ENCODE results near the gene DNAH9. TPM values are rescaled to one million over a fixed set of nuclear protein-coding genes. Genes with fewer than 3 reads are reported as not detected.

DNAH9 gene
- polyA plus RNA-seq, 1 donor (not counting 4 experiments of a cell fraction or from before 2014, with no cell fraction given), result 0.42 TPM

GRCh38 chr17:11637796-11638195, 39.5 kb downstream of the DNAH9 start:
- Histone ChIP-seq H2AFZ (ENCODE audit: control insufficient read depth, low read length) (no peak overlapping the region), H3K27me3 (ENCODE audit: control insufficient read depth, extremely low read depth, insufficient read depth, low read length) (no peaks in the 10 kb centered on the region), H4K20me1 (ENCODE audit: control insufficient read depth, extremely low read depth, insufficient read depth, low read length) (no peaks in the 10 kb centered on the region), H3K4me3 (ENCODE audit: control insufficient read depth in 2 of 3, extremely low read depth in 1 of 3, insufficient read depth in 2 of 3, low read depth in 1 of 3, low read length in 3 of 3) (no peak overlapping the region), H3K4me1 (ENCODE audit: control insufficient read depth, extremely low read depth, insufficient read depth, low read length) (no peaks in the 10 kb centered on the region), H3K27ac (ENCODE audit: control insufficient read depth, insufficient read depth, low read length) (no peak overlapping the region), H3K9me1 (ENCODE audit: control insufficient read depth, extremely low read depth, insufficient read depth, low read length) (no peaks in the 10 kb centered on the region), H3K9me3 (ENCODE audit: control insufficient read depth, low read depth, low read length) (no peaks in the 10 kb centered on the region), H3K79me2 (ENCODE audit: control insufficient read depth, insufficient read depth, low read length) (no peaks in the 10 kb centered on the region), H3K9ac (ENCODE audit: control insufficient read depth, extremely low read depth, insufficient read depth, low read length) (no peak overlapping the region), H3K36me3 (ENCODE audit: control insufficient read depth in 2 of 2, extremely low read depth in 1 of 2, insufficient read depth in 2 of 2, low read length in 2 of 2) (no peaks in the 10 kb centered on the region), H3K4me2 (ENCODE audit: control insufficient read depth, extremely low read depth, insufficient read depth, low read depth, low read length) (no peak overlapping the region)
- FAIRE-seq (no peak), DNase-seq (ENCODE audit: low read depth, low spot score) (no peak)
- dilution Hi-C loops (cut with MboI; ENCODE audit: extremely low pct_ligation_motif_present, low sequenced_read_pairs), result no loop called here
- TF ChIP-seq EZH2 (IDR thresholded peaks at IDR 0.05; ENCODE audit: low read length) (no peak), CTCF (optimal IDR thresholded peaks at IDR 0.05 in 1 of 3, IDR thresholded peaks at IDR 0.05 in 1 of 3, conservative IDR thresholded peaks at IDR 0.05 in 1 of 3; ENCODE audit: extremely low read depth in 1 of 3, insufficient read depth in 2 of 3, low read length in 3 of 3) (no peak)

- Histone ChIP-seq H3K9ac (ENCODE audit: control insufficient read depth, extremely low read depth, insufficient read depth, low read length) (no peak overlapping the region), H3K27ac (ENCODE audit: control insufficient read depth, insufficient read depth, low read length) (no peak overlapping the region), H4K20me1 (ENCODE audit: control insufficient read depth, extremely low read depth, insufficient read depth, low read length) (no peaks in the 10 kb centered on the region), H2AFZ (ENCODE audit: control insufficient read depth, low read length) (no peak overlapping the region), H3K4me1 (ENCODE audit: control insufficient read depth, extremely low read depth, insufficient read depth, low read length) (no peaks in the 10 kb centered on the region), H3K4me2 (ENCODE audit: control insufficient read depth, extremely low read depth, insufficient read depth, low read depth, low read length) (no peak overlapping the region), H3K79me2 (ENCODE audit: control insufficient read depth, insufficient read depth, low read length) (no peaks in the 10 kb centered on the region), H3K4me3 (ENCODE audit: control insufficient read depth in 2 of 3, extremely low read depth in 1 of 3, insufficient read depth in 2 of 3, low read depth in 1 of 3, low read length in 3 of 3) (no peak overlapping the region), H3K9me1 (ENCODE audit: control insufficient read depth, extremely low read depth, insufficient read depth, low read length) (no peaks in the 10 kb centered on the region), H3K36me3 (ENCODE audit: control insufficient read depth in 2 of 2, extremely low read depth in 1 of 2, insufficient read depth in 2 of 2, low read length in 2 of 2) (no peaks in the 10 kb centered on the region), H3K27me3 (ENCODE audit: control insufficient read depth, extremely low read depth, insufficient read depth, low read length) (no peaks in the 10 kb centered on the region), H3K9me3 (ENCODE audit: control insufficient read depth, low read depth, low read length) (no peaks in the 10 kb centered on the region)
- DNase-seq (ENCODE audit: low read depth, low spot score) (no peak), FAIRE-seq (no peak)
- no peak for TF ChIP-seq EZH2 (IDR thresholded peaks at IDR 0.05; ENCODE audit: low read length)
- no peak for TF ChIP-seq CTCF (optimal IDR thresholded peaks at IDR 0.05 in 1 of 3, IDR thresholded peaks at IDR 0.05 in 1 of 3, conservative IDR thresholded peaks at IDR 0.05 in 1 of 3; ENCODE audit: extremely low read depth in 1 of 3, insufficient read depth in 2 of 3, low read length in 3 of 3)
- dilution Hi-C loops (cut with MboI; ENCODE audit: extremely low pct_ligation_motif_present, low sequenced_read_pairs), result no loop called here
Measured at GRCh38 chr17:11638700-11639265, 40.5 kb downstream of the DNAH9 start.
